Ishikawa (cell line): Measurements from ENCODE around the gene STATH.
"Not testable (repeated sequence)": the region's sequence is repeated elsewhere in the genome, so short reads cannot be mapped to it uniquely, and the experiment has no call there.

ENCODE experiments used
- CEBPB ChIP-seq: IDR thresholded peaks from 2 replicates; pipeline ENCODE4 v1.6.1; 2012
- CREB1 ChIP-seq: IDR thresholded peaks from 2 replicates; pipeline ENCODE4 v1.6.1; 2012; ENCODE audit warnings: low read depth
- EGR1 ChIP-seq: IDR thresholded peaks from 2 replicates; pipeline ENCODE4 v1.6.1; 2012
- EP300 ChIP-seq: IDR thresholded peaks from 2 replicates; pipeline ENCODE4 v1.6.1; 2012; ENCODE audit warnings: borderline replicate concordance
- FOXM1 ChIP-seq: IDR thresholded peaks from 2 replicates; pipeline ENCODE4 v1.6.1; 2012; ENCODE audit warnings: low read depth, borderline replicate concordance
- MAX ChIP-seq: IDR thresholded peaks from 2 replicates; pipeline ENCODE4 v1.6.1; 2012
- NFIC ChIP-seq: IDR thresholded peaks from 2 replicates; pipeline ENCODE4 v1.6.1; 2012
- RAD21 ChIP-seq: IDR thresholded peaks from 2 replicates; pipeline ENCODE4 v1.6.1; 2012; ENCODE audit warnings: low read depth
- REST ChIP-seq: IDR thresholded peaks from 2 replicates; pipeline ENCODE4 v1.6.1; 2012; ENCODE audit warnings: low read depth, mild to moderate bottlenecking
- TAF1 ChIP-seq: IDR thresholded peaks from 2 replicates; pipeline ENCODE4 v1.6.1; 2012; ENCODE audit warnings: low read depth, mild to moderate bottlenecking
- TCF12 ChIP-seq: IDR thresholded peaks from 2 replicates; pipeline ENCODE4 v1.6.1; 2012; ENCODE audit warnings: low read depth
- TEAD4 ChIP-seq: IDR thresholded peaks from 2 replicates; pipeline ENCODE4 v1.6.1; 2012
- USF1 ChIP-seq: IDR thresholded peaks from 2 replicates; pipeline ENCODE4 v1.6.1; 2012
- YY1 ChIP-seq: IDR thresholded peaks from 2 replicates; pipeline ENCODE4 v1.6.1; 2012; ENCODE audit warnings: low read depth
- ZBTB7A ChIP-seq: IDR thresholded peaks from 2 replicates; pipeline ENCODE4 v1.6.1; 2012; ENCODE audit warnings: low read depth

The STATH gene

GRCh38 chr4:70008771-70009170 is 13.0 kb downstream of the STATH start:
- TF ChIP-seq TAF1 (no peak), TCF12 (no peak), REST (no peak), YY1 (no peak), TEAD4 (no peak), CREB1 (no peak), MAX (no peak), NFIC (no peak), USF1 (no peak), EP300 (no peak), FOXM1 (no peak), CEBPB (no peak), EGR1 (no peak), ZBTB7A (no peak), RAD21 (no peak)

GRCh38 chr4:70023218-70023617 is 27.5 kb downstream of the STATH start:
- TF ChIP-seq RAD21 (no peak), YY1 (no peak), TEAD4 (no peak), MAX (no peak), EGR1 (no peak), TAF1 (no peak), TCF12 (no peak), EP300 (no peak), USF1 (no peak), CREB1 (no peak), NFIC (no peak), REST (no peak), FOXM1 (no peak), CEBPB (no peak), ZBTB7A (no peak)

GRCh38 chr4:70027011-70027410 is 31.2 kb downstream of the STATH start:
- TF ChIP-seq FOXM1 (no peak), ZBTB7A (no peak), MAX (no peak)

GRCh38 chr4:70028159-70028558 is 32.4 kb downstream of the STATH start, which contains the start of gene HTN3:
HTN3 (plus strand) TSS chr4:70028459; CDS start chr4:70030741, 2,282 bp downstream.
- TF ChIP-seq NFIC, CEBPB, ZBTB7A: not testable (repeated sequence)

- TF ChIP-seq TAF1 (no peak), EP300 (no peak), CEBPB (no peak), EGR1 (no peak), MAX (no peak), ZBTB7A (no peak), FOXM1 (no peak), CREB1 (no peak), YY1 (no peak), USF1 (no peak), TEAD4 (no peak), REST (no peak), RAD21 (no peak), NFIC (no peak), TCF12 (no peak)
Observed at GRCh38 chr4:70041652-70042286, 46.0 kb downstream of the STATH start.
